Activated naive CD4-positive, alpha-beta T cell treated with anti-CD3 and anti-CD28 coated beads, Interleukin-2, amount 50 U/mL, for 24 hours (primary cell): ENCODE measurements around the gene MYCBP2.
A peak's percentile ranks its signal among the peaks of the same experiment; 100 is the strongest.

ENCODE experiments used
- H3K27ac Mint-ChIP-seq: one replicate; pipeline ENCODE4 v1.8.0; 2021; ENCODE audit warnings: mild to moderate bottlenecking, mixed read lengths
- H3K27me3 Mint-ChIP-seq: one replicate; pipeline ENCODE4 v1.8.0; 2021; ENCODE audit warnings: mixed read lengths
- H3K36me3 Mint-ChIP-seq: one replicate; pipeline ENCODE4 v1.8.0; 2021; ENCODE audit warnings: mixed read lengths
- H3K4me1 Mint-ChIP-seq: one replicate; pipeline ENCODE4 v1.8.0; 2021; ENCODE audit warnings: mixed read lengths
- H3K4me3 Mint-ChIP-seq: one replicate; pipeline ENCODE4 v1.8.0; 2021; ENCODE audit warnings: mild to moderate bottlenecking, mixed read lengths
- H3K9me3 Mint-ChIP-seq: one replicate; pipeline ENCODE4 v1.8.0; 2021; ENCODE audit warnings: mixed read lengths

MYCBP2 gene

GRCh38 chr13:77143431-77143830, 183.5 kb downstream of the MYCBP2 start:
- Mint-ChIP-seq H3K4me3 (no peak overlapping the region), H3K9me3 (no peaks in the 10 kb centered on the region), H3K27me3 (no peaks in the 10 kb centered on the region), H3K36me3 (peaks cover 29% of the 10 kb centered on the region), H3K4me1 (no peaks in the 10 kb centered on the region), H3K27ac (no peak overlapping the region)

GRCh38 chr13:77139306-77139705, 187.6 kb downstream of the MYCBP2 start:
- H3K36me3 Mint-ChIP-seq, result peaks cover 37% of the 10 kb centered on the region
- H3K4me3 Mint-ChIP-seq, result no peak overlapping the region
- H3K9me3 Mint-ChIP-seq, result no peaks in the 10 kb centered on the region
- H3K27me3 Mint-ChIP-seq, result no peaks in the 10 kb centered on the region
- H3K27ac Mint-ChIP-seq, result no peak overlapping the region
- no peaks in the 10 kb centered on the region for H3K4me1 Mint-ChIP-seq

- Mint-ChIP-seq H3K4me3 (no peak overlapping the region), H3K27ac (no peak overlapping the region), H3K27me3 (no peaks in the 10 kb centered on the region), H3K4me1 (no peaks in the 10 kb centered on the region), H3K36me3 (peaks cover 35% of the 10 kb centered on the region), H3K9me3 (no peaks in the 10 kb centered on the region)
Observed at GRCh38 chr13:77138813-77139212, 188.1 kb downstream of the MYCBP2 start.

- Mint-ChIP-seq H3K27ac (no peak overlapping the region), H3K4me3 (no peak overlapping the region), H3K9me3 (no peaks in the 10 kb centered on the region), H3K36me3 (peaks cover 31% of the 10 kb centered on the region), H3K4me1 (no peaks in the 10 kb centered on the region), H3K27me3 (no peaks in the 10 kb centered on the region)
Observed at GRCh38 chr13:77136902-77137420, 189.9 kb downstream of the MYCBP2 start.

- H3K27me3 Mint-ChIP-seq, result no peaks in the 10 kb centered on the region
- no peaks in the 10 kb centered on the region for H3K4me1 Mint-ChIP-seq
- H3K9me3 Mint-ChIP-seq, result no peaks in the 10 kb centered on the region
- H3K36me3 Mint-ChIP-seq, result peaks cover 13% of the 10 kb centered on the region
- H3K27ac Mint-ChIP-seq, result no peak overlapping the region
- H3K4me3 Mint-ChIP-seq, result no peak overlapping the region
Observed at GRCh38 chr13:77124423-77124822, 202.5 kb downstream of the MYCBP2 start.

- no peak overlapping the region for H3K4me3 Mint-ChIP-seq
- no peaks in the 10 kb centered on the region for H3K4me1 Mint-ChIP-seq
- H3K36me3 Mint-ChIP-seq, result peaks cover 33% of the 10 kb centered on the region
- H3K27ac Mint-ChIP-seq, result no peak overlapping the region
- H3K27me3 Mint-ChIP-seq, result no peaks in the 10 kb centered on the region
- peaks cover 2% of the 10 kb centered on the region for H3K9me3 Mint-ChIP-seq
Observed at GRCh38 chr13:77118134-77118533, 208.8 kb downstream of the MYCBP2 start.

GRCh38 chr13:77114271-77114670, 212.6 kb downstream of the MYCBP2 start:
- Mint-ChIP-seq H3K4me1 (no peaks in the 10 kb centered on the region), H3K36me3 (peaks cover 51% of the 10 kb centered on the region), H3K27ac (no peak overlapping the region), H3K4me3 (no peak overlapping the region), H3K9me3 (peaks cover 22% of the 10 kb centered on the region), H3K27me3 (no peaks in the 10 kb centered on the region)

- no peak overlapping the region for H3K4me3 Mint-ChIP-seq
- no peaks in the 10 kb centered on the region for H3K27me3 Mint-ChIP-seq
- H3K4me1 Mint-ChIP-seq, result no peaks in the 10 kb centered on the region
- peaks cover 22% of the 10 kb centered on the region for H3K9me3 Mint-ChIP-seq
- peaks cover 51% of the 10 kb centered on the region for H3K36me3 Mint-ChIP-seq
- H3K27ac Mint-ChIP-seq, result no peak overlapping the region
Observed at GRCh38 chr13:77113496-77113895, 213.4 kb downstream of the MYCBP2 start.

- H3K9me3 Mint-ChIP-seq, result no peaks in the 10 kb centered on the region
- no peak overlapping the region for H3K27ac Mint-ChIP-seq
- peaks cover 11% of the 10 kb centered on the region for H3K36me3 Mint-ChIP-seq
- H3K4me3 Mint-ChIP-seq, result no peak overlapping the region
- H3K4me1 Mint-ChIP-seq, result no peaks in the 10 kb centered on the region
- H3K27me3 Mint-ChIP-seq, result no peaks in the 10 kb centered on the region
Observed at GRCh38 chr13:77105051-77105450, 221.8 kb downstream of the MYCBP2 start.

GRCh38 chr13:77099415-77099814, 227.5 kb downstream of the MYCBP2 start:
- Mint-ChIP-seq H3K27me3 (no peaks in the 10 kb centered on the region), H3K27ac (no peak overlapping the region), H3K4me1 (no peaks in the 10 kb centered on the region), H3K36me3 (peaks cover 31% of the 10 kb centered on the region), H3K4me3 (no peak overlapping the region), H3K9me3 (no peaks in the 10 kb centered on the region)

- H3K4me3 Mint-ChIP-seq, result no peak overlapping the region
- H3K27ac Mint-ChIP-seq, result no peak overlapping the region
- H3K4me1 Mint-ChIP-seq, result no peaks in the 10 kb centered on the region
- H3K36me3 Mint-ChIP-seq, result peaks cover 38% of the 10 kb centered on the region
- H3K27me3 Mint-ChIP-seq, result no peaks in the 10 kb centered on the region
- H3K9me3 Mint-ChIP-seq, result no peaks in the 10 kb centered on the region
Observed at GRCh38 chr13:77095288-77095687, 231.6 kb downstream of the MYCBP2 start.

GRCh38 chr13:77094773-77095172, 232.1 kb downstream of the MYCBP2 start:
- Mint-ChIP-seq H3K27me3 (no peaks in the 10 kb centered on the region), H3K9me3 (no peaks in the 10 kb centered on the region), H3K27ac (no peak overlapping the region), H3K4me1 (no peaks in the 10 kb centered on the region), H3K4me3 (no peak overlapping the region), H3K36me3 (peaks cover 38% of the 10 kb centered on the region)

GRCh38 chr13:77093735-77094134, 233.2 kb downstream of the MYCBP2 start:
- Mint-ChIP-seq H3K27ac (no peak overlapping the region), H3K4me3 (no peak overlapping the region), H3K27me3 (no peaks in the 10 kb centered on the region), H3K9me3 (no peaks in the 10 kb centered on the region), H3K4me1 (no peaks in the 10 kb centered on the region), H3K36me3 (peaks cover 37% of the 10 kb centered on the region)

GRCh38 chr13:77084755-77085154, 242.1 kb downstream of the MYCBP2 start:
- H3K36me3 Mint-ChIP-seq, result peaks cover 29% of the 10 kb centered on the region
- peaks cover 5% of the 10 kb centered on the region for H3K4me1 Mint-ChIP-seq
- no peaks in the 10 kb centered on the region for H3K9me3 Mint-ChIP-seq
- H3K4me3 Mint-ChIP-seq, result no peak overlapping the region
- no peaks in the 10 kb centered on the region for H3K27me3 Mint-ChIP-seq
- H3K27ac Mint-ChIP-seq, result no peak overlapping the region

- Mint-ChIP-seq H3K36me3 (peaks cover 30% of the 10 kb centered on the region), H3K27ac (peak overlapping the region; percentile 59), H3K9me3 (no peaks in the 10 kb centered on the region), H3K4me3 (no peak overlapping the region), H3K4me1 (peaks cover 5% of the 10 kb centered on the region), H3K27me3 (no peaks in the 10 kb centered on the region)
Observed at GRCh38 chr13:77079902-77080413, 246.9 kb downstream of the MYCBP2 start.

- H3K4me3 Mint-ChIP-seq, result no peak overlapping the region
- no peaks in the 10 kb centered on the region for H3K27me3 Mint-ChIP-seq
- peaks cover 9% of the 10 kb centered on the region for H3K36me3 Mint-ChIP-seq
- H3K9me3 Mint-ChIP-seq, result no peaks in the 10 kb centered on the region
- H3K27ac Mint-ChIP-seq, result no peak overlapping the region
- H3K4me1 Mint-ChIP-seq, result peaks cover 1% of the 10 kb centered on the region
Observed at GRCh38 chr13:77067519-77067918, 259.4 kb downstream of the MYCBP2 start.
